ENCODE data around the gene EAF1.

DNA sequence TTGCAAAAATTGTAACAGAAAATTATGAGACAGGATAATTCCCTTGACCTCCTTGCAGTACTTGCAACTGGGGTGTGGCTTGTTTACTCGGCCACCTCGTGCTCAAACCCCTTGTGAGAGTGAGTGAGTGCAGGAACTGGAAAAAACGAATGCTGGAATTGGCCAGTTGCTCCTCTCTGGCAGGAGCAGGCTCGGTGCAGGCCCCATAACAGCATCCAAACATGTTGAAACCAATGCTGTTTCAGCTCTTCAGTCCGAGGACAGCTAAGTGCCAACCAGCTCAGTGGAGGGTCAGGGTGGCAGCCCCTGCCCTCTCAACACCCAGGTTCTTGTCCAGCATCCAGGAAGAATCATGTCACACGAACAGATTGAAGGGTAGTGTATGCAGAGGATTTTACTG lies 36.9 kb upstream of the EAF1 start:
- TF ChIP-seq CTCF (conservative IDR thresholded peaks at IDR 0.05 in 1 of 2, IDR thresholded peaks at IDR 0.05 in 1 of 2; ENCODE audit: low read depth in 1 of 2, low read length in 2 of 2) (no peak), EZH2 (IDR thresholded peaks at IDR 0.05; ENCODE audit: low read length, missing control alignments) (no peak)
